ENCODE results near the gene SMAD6.

Gene SMAD6

DNA sequence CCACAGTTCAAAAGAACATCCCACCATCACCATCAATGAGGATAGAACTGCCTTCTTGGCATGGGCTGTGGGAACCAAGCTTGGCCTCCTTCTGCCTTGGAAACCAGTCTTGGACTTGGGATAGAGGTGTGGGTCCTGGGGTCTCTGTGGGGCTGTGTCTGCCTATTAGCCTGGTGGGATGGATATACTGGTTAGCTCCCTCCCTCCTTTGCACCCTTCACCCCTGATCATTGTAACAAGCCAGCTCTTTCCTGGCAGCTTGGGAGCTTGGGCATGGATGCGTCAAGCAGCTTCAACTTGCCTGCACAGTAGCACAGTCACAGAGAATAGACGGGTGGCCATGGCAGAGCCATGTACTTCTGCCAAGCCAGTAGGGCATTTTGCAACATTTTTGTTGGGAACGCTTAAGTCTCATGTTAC is 65.2 kb downstream of the SMAD6 start:
- no peaks in the 10 kb centered on the region for H3K9me3 ChIP-seq
- no peaks in the 10 kb centered on the region for H3K27me3 ChIP-seq
- H3K36me3 ChIP-seq, result no peaks in the 10 kb centered on the region
- TF ChIP-seq Cebpa-rat (IDR thresholded peaks at IDR 0.05), result no peak
- H4K20me1 ChIP-seq, result no peaks in the 10 kb centered on the region
- peaks cover 44% of the 10 kb centered on the region for H3K4me1 ChIP-seq
- no peak overlapping the region for H3K4me2 ChIP-seq
- no peak overlapping the region for H3K9ac ChIP-seq
- no peak overlapping the region for H3K4me3 ChIP-seq
- H3K27ac ChIP-seq, result no peak overlapping the region

DNA sequence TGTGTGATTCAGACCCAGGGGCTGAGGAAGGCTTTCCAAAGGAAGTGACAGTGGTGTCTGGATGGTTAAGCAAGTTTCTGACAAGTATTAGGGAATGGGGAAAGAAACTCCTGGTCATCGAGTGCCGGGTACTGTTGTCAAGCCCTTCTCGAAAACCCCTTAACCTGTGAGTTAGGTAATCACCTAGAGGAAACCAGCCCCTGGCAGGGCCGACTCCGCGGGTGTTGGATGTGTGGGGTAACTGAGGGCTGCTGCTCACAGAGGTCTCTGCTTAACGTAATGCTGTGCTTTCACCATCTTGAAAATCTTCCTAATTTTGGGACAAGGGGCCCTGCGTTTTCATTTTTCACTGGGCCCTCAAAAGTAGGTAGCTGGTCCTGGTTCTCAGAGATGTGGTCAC is 67.0 kb downstream of the SMAD6 start:
- Histone ChIP-seq H3K4me1 (peaks cover 28% of the 10 kb centered on the region), H3K4me3 (no peak overlapping the region), H3K36me3 (no peaks in the 10 kb centered on the region), H4K20me1 (no peaks in the 10 kb centered on the region), H3K4me2 (no peak overlapping the region), H3K27ac (no peak overlapping the region), H3K27me3 (no peaks in the 10 kb centered on the region), H3K9ac (no peak overlapping the region), H3K9me3 (no peaks in the 10 kb centered on the region)
- no peak for TF ChIP-seq Cebpa-rat (IDR thresholded peaks at IDR 0.05)

DNA sequence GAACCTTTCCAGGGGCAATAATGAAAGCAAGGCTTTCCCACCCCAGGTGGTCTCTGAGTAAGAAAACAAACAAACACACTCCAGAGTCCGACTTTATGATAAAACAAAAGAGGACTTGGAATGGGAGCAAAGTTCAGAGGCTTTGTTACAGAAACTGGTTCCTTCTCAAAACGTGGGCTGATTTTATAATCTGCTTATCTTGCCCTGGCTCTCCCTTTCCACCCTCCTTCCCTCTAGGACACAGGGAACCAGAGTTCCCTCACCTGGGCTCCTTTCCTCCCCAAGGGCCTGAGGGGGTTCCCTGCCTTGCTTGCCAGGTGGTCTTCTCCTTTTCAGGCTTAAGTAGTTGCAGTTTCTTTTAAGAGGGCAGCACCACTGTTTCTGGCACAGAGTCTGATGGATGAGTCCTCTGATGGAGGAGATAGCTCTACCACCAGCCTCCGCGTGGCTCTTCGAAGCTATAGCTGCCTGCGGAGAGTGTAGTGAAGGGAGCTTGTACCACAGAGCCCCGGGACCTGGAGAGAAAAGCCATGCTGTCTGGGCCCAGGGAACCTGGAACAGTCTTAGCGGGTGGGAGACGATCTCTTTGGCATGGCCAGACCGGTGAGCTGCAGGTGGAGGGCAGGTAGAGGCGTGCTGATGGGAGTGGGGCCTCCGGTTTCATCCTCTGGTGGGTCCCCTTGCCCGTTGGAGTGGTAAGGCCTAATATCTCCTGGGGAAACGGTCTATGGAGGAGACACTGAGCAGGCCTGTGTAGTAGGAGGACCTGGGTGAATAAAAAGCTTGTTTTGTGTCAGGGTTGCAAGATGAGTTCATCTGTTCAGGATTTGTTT is 68.7 kb downstream of the SMAD6 start:
- Histone ChIP-seq H3K27ac (no peak overlapping the region), H3K36me3 (no peaks in the 10 kb centered on the region), H3K4me2 (no peak overlapping the region)

GRCh38 chr15:66771351-66771650 is 69.3 kb downstream of the SMAD6 start:
- Histone ChIP-seq H3K9ac (no peak overlapping the region), H3K36me3 (no peaks in the 10 kb centered on the region), H3K27me3 (no peaks in the 10 kb centered on the region), H3K4me1 (peaks cover 12% of the 10 kb centered on the region), H3K27ac (no peak overlapping the region), H4K20me1 (no peaks in the 10 kb centered on the region), H3K9me3 (no peaks in the 10 kb centered on the region), H3K4me3 (no peak overlapping the region), H3K4me2 (no peak overlapping the region)
- no peak for TF ChIP-seq Cebpa-rat (IDR thresholded peaks at IDR 0.05)

More for the DNA sequence above, 68.7 kb downstream of the SMAD6 start:
- Histone ChIP-seq H3K9me3 (no peaks in the 10 kb centered on the region), H3K4me3 (no peak overlapping the region), H3K27me3 (no peaks in the 10 kb centered on the region), H3K4me1 (peaks cover 17% of the 10 kb centered on the region), H4K20me1 (no peaks in the 10 kb centered on the region), H3K9ac (no peak overlapping the region)
- TF ChIP-seq Cebpa-rat (IDR thresholded peaks at IDR 0.05), result no peak

- no peaks in the 10 kb centered on the region for H3K36me3 ChIP-seq
- H3K9me3 ChIP-seq, result no peaks in the 10 kb centered on the region
- H3K27ac ChIP-seq, result no peak overlapping the region
- no peak for TF ChIP-seq Cebpa-rat (IDR thresholded peaks at IDR 0.05)
- no peak overlapping the region for H3K9ac ChIP-seq
- no peak overlapping the region for H3K4me3 ChIP-seq
- 0 out of 2 replicates have a peak, but pooled peaks cover 8% of the 10 kb centered on the region for H3K4me1 ChIP-seq
- no peaks in the 10 kb centered on the region for H4K20me1 ChIP-seq
- H3K27me3 ChIP-seq, result no peaks in the 10 kb centered on the region
- H3K4me2 ChIP-seq, result no peak overlapping the region
Measured at GRCh38 chr15:66772604-66773128, 70.6 kb downstream of the SMAD6 start.

DNA sequence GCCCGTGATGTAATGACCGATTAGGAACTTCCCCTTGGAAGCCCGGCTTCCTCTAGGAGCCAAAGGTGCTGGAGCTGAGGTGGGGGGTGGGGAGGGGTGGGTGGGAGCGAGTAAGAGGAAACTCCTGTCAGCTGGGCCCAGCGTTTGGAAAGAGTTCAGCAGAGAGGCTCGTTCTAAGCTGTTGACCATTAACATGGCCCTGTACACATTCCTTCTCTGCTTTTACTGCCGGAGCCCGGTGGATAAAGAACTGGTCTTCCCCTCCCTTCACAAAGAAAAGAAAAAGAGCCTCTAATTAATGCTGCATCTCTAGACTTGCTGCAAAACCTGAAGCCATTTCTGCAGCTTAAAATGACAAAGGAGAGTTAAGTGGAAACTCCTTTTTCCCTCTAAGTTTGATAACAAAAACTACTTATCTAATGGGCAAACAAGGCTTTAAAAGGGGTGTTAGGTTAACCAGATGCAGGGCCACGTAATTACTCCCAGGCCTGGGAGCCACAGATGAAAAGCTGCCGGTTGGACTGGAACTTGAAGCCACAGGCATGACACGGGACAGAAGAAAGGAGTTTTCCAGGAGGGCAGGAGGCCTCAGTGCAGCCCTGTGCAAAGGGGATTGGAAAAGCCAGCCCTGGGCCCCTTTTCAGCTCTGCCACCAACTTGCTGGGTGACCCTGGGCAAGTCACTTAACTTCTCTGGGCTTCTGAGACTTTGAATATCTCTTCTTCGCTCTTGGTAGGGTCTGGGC is 71.3 kb downstream of the SMAD6 start:
- no peaks in the 10 kb centered on the region for H3K27me3 ChIP-seq
- H3K9me3 ChIP-seq, result no peaks in the 10 kb centered on the region
- H3K4me1 ChIP-seq, result 0 out of 2 replicates have a peak, but pooled peaks cover 8% of the 10 kb centered on the region
- no peak overlapping the region for H3K4me3 ChIP-seq
- H3K36me3 ChIP-seq, result no peaks in the 10 kb centered on the region
- TF ChIP-seq Cebpa-rat (IDR thresholded peaks at IDR 0.05), result no peak
- 0 out of 2 replicates have a peak overlapping the region, but pooled peaks have one; percentile 2 for H3K27ac ChIP-seq
- no peaks in the 10 kb centered on the region for H4K20me1 ChIP-seq
- H3K9ac ChIP-seq, result no peak overlapping the region
- H3K4me2 ChIP-seq, result no peak overlapping the region

- no peak for TF ChIP-seq Cebpa-rat (IDR thresholded peaks at IDR 0.05)
- Histone ChIP-seq H3K4me3 (no peak overlapping the region), H3K4me2 (0 out of 2 replicates have a peak overlapping the region, but pooled peaks have one; percentile 0), H3K9ac (no peak overlapping the region), H3K27me3 (no peaks in the 10 kb centered on the region), H4K20me1 (no peaks in the 10 kb centered on the region), H3K4me1 (0 out of 2 replicates have a peak, but pooled peaks cover 8% of the 10 kb centered on the region), H3K36me3 (no peaks in the 10 kb centered on the region), H3K27ac (0 out of 2 replicates have a peak overlapping the region, but pooled peaks have one; percentile 2), H3K9me3 (no peaks in the 10 kb centered on the region)
Measured at GRCh38 chr15:66774001-66774814, 72.2 kb downstream of the SMAD6 start.

DNA sequence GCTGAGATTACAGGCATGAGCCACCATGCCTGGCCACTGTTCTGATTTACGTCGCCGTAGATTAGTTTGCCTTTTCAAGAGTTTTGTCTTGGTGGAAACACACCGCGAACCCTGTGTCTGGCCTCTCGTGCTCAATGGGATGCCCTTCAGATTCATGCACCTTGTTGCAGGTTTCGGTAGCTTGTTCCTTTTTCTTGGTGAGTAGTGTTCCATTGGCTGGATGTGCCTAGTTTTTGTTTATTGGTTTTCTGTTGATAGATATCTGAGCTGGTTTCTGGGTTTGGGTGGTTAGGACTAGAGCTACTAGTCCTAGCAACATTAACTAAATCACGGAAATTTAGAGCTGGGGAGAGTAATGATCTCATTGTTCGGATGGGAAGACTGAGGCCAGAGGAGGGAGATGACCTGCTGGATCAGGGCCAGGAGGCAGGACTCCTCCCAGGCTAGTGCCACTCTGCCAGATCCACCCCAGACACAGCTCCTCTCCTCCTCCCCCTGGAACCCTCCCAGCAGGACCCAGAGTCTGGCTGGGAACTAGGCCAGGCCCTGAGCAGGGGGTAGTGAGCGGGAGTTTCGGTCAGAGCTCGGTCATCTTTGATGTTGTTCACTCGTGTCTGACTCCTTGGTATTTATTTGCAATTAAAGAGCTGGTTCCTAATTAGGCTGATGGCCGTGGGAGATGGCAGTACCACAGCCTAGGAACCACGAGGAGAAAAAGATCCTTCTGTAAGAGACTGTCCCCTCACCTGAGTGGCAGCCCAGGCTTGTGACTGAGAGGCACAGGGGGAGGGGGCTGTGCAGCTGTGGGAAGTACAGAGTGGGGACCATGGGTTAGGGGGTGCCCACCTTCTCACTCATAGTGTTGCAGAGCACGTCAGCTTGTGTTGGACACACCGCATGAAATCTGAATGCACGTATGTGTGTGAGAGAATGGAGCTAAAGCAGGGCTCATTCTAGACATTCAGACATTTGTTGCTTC is 73.4 kb downstream of the SMAD6 start:
- Histone ChIP-seq H4K20me1 (no peaks in the 10 kb centered on the region), H3K36me3 (no peaks in the 10 kb centered on the region), H3K4me2 (no peak overlapping the region), H3K9me3 (no peaks in the 10 kb centered on the region), H3K4me1 (0 out of 2 replicates have a peak, but pooled peaks cover 8% of the 10 kb centered on the region), H3K4me3 (no peak overlapping the region), H3K27me3 (no peaks in the 10 kb centered on the region), H3K9ac (peak overlapping the region; percentile 19; the same call in 1 of the 2 replicates), H3K27ac (no peak overlapping the region)
- TF ChIP-seq Cebpa-rat (IDR thresholded peaks at IDR 0.05), result no peak
